Right lobe of liver (tissue), 4 donors: Measurements from ENCODE around the gene FKBP8.

Experiments used
- POLR2A ChIP-seq: fragments of 450-650 bp; IDR thresholded peaks from one replicate; pipeline ENCODE4 v1.6.1; 2017; ENCODE audit warnings: antibody characterized with exemption, mild to moderate bottlenecking
- TF ChIP-seq, protein P1 (sequence below), 4 donors: fragments of 200-600 bp in 3 of 4; fragments of 450-650 bp in 1 of 4; IDR thresholded peaks; one replicate each; pipeline versions ENCODE4 v1.5.1 to v1.8.0; 2016 to 2022; ENCODE audit warnings: antibody characterized with exemption in 4 of 4, mild to moderate bottlenecking in 2 of 4
- donor health status: DM: no; HTN: no; CAD: no.
- donor health status: DM: no; HTN: no; CAD: no.
- donor health status: DM: no; HTN: yes; CAD: no.

DNA sequence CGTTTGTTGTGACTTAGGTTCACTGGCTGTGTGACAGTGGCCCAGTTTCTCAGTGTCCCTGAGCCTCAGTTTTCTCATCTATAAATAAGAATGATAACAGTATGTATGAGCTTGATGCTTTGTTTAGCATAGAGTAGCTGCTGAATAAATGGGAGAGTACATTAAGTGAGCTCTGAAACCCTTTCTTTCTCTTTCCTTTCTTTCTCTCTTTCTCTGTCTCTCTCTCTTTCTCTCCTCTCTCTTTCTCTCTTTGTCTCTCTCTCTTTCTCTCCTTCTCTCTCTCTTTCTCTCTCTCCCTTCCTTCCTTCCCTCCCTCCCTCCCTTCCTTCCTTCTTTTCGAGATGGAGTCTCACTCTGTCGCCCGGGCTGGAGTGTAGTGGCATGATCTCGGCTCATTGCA, 16.3 kb upstream of the FKBP8 start:
- TF ChIP-seq, protein P1, sequence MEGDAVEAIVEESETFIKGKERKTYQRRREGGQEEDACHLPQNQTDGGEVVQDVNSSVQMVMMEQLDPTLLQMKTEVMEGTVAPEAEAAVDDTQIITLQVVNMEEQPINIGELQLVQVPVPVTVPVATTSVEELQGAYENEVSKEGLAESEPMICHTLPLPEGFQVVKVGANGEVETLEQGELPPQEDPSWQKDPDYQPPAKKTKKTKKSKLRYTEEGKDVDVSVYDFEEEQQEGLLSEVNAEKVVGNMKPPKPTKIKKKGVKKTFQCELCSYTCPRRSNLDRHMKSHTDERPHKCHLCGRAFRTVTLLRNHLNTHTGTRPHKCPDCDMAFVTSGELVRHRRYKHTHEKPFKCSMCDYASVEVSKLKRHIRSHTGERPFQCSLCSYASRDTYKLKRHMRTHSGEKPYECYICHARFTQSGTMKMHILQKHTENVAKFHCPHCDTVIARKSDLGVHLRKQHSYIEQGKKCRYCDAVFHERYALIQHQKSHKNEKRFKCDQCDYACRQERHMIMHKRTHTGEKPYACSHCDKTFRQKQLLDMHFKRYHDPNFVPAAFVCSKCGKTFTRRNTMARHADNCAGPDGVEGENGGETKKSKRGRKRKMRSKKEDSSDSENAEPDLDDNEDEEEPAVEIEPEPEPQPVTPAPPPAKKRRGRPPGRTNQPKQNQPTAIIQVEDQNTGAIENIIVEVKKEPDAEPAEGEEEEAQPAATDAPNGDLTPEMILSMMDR (IDR thresholded peaks at IDR 0.05) = no peak
- TF ChIP-seq POLR2A = no peak
